H1 (cell line): ENCODE data around the gene KDM2A.

Experiments used
- ATF3 ChIP-seq: IDR thresholded peaks from 2 replicates; pipeline ENCODE4 v1.6.1; 2011; ENCODE audit warnings: low read depth, mild to moderate bottlenecking, low read length; ENCODE audit not compliant: insufficient read depth
- CTCF ChIP-seq, 3 experiments: IDR thresholded peaks; 1 replicate in 2 of 3; 2 replicates in 1 of 3; pipeline versions ENCODE4 v1.5.1 to v1.6.1; 2011; ENCODE audit warnings: low read length in 3 of 3, mild to moderate bottlenecking in 3 of 3, inconsistent platforms in 2 of 3, low read depth in 1 of 3, moderate library complexity in 1 of 3; ENCODE audit not compliant: insufficient read depth in 1 of 3; ENCODE audit errors: control extremely low read depth in 1 of 3
- POLR2A ChIP-seq, 2 experiments: IDR thresholded peaks; 1 replicate in 1 of 2; 2 replicates in 1 of 2; pipeline ENCODE4 v1.6.1; 2011; ENCODE audit warnings: low read depth in 2 of 2, low read length in 2 of 2, mild to moderate bottlenecking in 2 of 2; ENCODE audit errors: control extremely low read depth in 1 of 2
- POLR2AphosphoS5 ChIP-seq: IDR thresholded peaks from 2 replicates; pipeline ENCODE4 v1.6.1; 2011; ENCODE audit warnings: low read depth, low read length
- RAD21 ChIP-seq, 2 experiments: IDR thresholded peaks in 1 of 2; conservative IDR thresholded peaks in 1 of 2; 2 replicates each; pipeline ENCODE4 v1.6.1; 2011; ENCODE audit warnings: low read depth in 2 of 2, low read length in 2 of 2, improper control_type of control experiment in 1 of 2, inconsistent platforms in 1 of 2, mild to moderate bottlenecking in 1 of 2, moderate library complexity in 1 of 2
- TBP ChIP-seq: IDR thresholded peaks from 2 replicates; pipeline ENCODE4 v1.6.1; 2011; ENCODE audit warnings: low read depth, low read length, improper control_type of control experiment
- YY1 ChIP-seq: IDR thresholded peaks from 2 replicates; pipeline ENCODE4 v1.6.1; 2011; ENCODE audit warnings: low read depth, mild to moderate bottlenecking, low read length
- ZNF274 ChIP-seq: IDR thresholded peaks from 2 replicates; pipeline ENCODE4 v1.7.0; 2012; ENCODE audit warnings: low read length, borderline replicate concordance; ENCODE audit errors: extremely low read depth

- TF ChIP-seq ATF3 (no peak), YY1 (no peak), TBP (no peak), CTCF (IDR thresholded peaks at IDR 0.05; ENCODE audit: control extremely low read depth in 1 of 3, insufficient read depth in 1 of 3, low read depth in 1 of 3, low read length in 3 of 3) (no peak), POLR2A (IDR thresholded peaks at IDR 0.05; ENCODE audit: control extremely low read depth in 1 of 2, low read depth in 2 of 2, low read length in 2 of 2) (no peak), ZNF274 (no peak), RAD21 (IDR thresholded peaks at IDR 0.05 in 1 of 2, conservative IDR thresholded peaks at IDR 0.05 in 1 of 2; ENCODE audit: low read depth in 2 of 2, low read length in 2 of 2) (no peak), POLR2AphosphoS5 (no peak)
Observed at GRCh38 chr11:67285541-67286498, 166.8 kb downstream of the KDM2A start.
